Naive thymus-derived CD8-positive, alpha-beta T cell (primary cell): ENCODE results near the gene DLX1. TPM values are rescaled to one million over a fixed set of nuclear protein-coding genes. Genes with fewer than 3 reads are reported as not detected.
A peak's percentile ranks its signal among the peaks of the same experiment; 100 is the strongest.
"Not testable (repeated sequence)": the region's sequence is repeated elsewhere in the genome, so short reads cannot be mapped to it uniquely, and the experiment has no call there.

Experiments used
- ATAC-seq, 2 donors: fragments of 150-1000 bp; cut with Tn5 transposase in 1 of 2; sonication (Bioruptor Pico), chemical (Tn5 transposase) in 1 of 2; 1 replicate in 1 of 2; 2 replicates in 1 of 2; pipeline ENCODE4 v1.10.0; 2021; ENCODE audit warnings: mild to moderate bottlenecking in 2 of 2, moderate library complexity in 2 of 2
- POLR2A ChIA-PET: fragments of 350-600 bp; sonication (Branson Sonifier 250); formaldehyde crosslinking; loops from one replicate; lab custom pipeline; 2021; ENCODE audit warnings: antibody characterized with exemption; lab: Charles Lee
- DNase-seq, 10 donors: peaks; one replicate each; pipeline versions ENCODE4 v3.0.0 to v3.0.0-alpha.2; 2020 to 2022
- H3K27ac Mint-ChIP-seq, 10 donors: one replicate each; pipeline ENCODE4 v1.8.0; 2020 to 2022; ENCODE audit warnings: mild to moderate bottlenecking in 10 of 10, mixed read lengths in 10 of 10, moderate library complexity in 4 of 10, inconsistent platforms in 1 of 10
- H3K27me3 Mint-ChIP-seq, 5 donors: one replicate each; pipeline ENCODE4 v1.8.0; 2021 to 2022; ENCODE audit warnings: mixed read lengths in 5 of 5
- H3K36me3 Mint-ChIP-seq, 3 donors: one replicate each; pipeline ENCODE4 v1.8.0; 2020 to 2022; ENCODE audit warnings: mixed read lengths in 3 of 3, mild to moderate bottlenecking in 2 of 3, inconsistent platforms in 1 of 3
- H3K4me1 Mint-ChIP-seq, 4 donors: one replicate each; pipeline ENCODE4 v1.8.0; 2021 to 2022; ENCODE audit warnings: mixed read lengths in 4 of 4
- H3K4me3 Mint-ChIP-seq, 10 donors: one replicate each; pipeline ENCODE4 v1.8.0; 2020 to 2022; ENCODE audit warnings: mild to moderate bottlenecking in 10 of 10, mixed read lengths in 10 of 10, moderate library complexity in 6 of 10, inconsistent platforms in 1 of 10
- H3K9me3 Mint-ChIP-seq, 9 donors: one replicate each; pipeline ENCODE4 v1.8.0; 2020 to 2022; ENCODE audit warnings: mixed read lengths in 9 of 9, mild to moderate bottlenecking in 3 of 9, inconsistent platforms in 1 of 9, moderate library complexity in 1 of 9
- polyA plus RNA-seq, 3 donors: library from polyadenylated mRNA; unstranded; fragments of 300-500 nt; fragmentation: Illumina TruSeq; gene quantifications; one replicate each; pipeline ENCODE4 v1.2.3, GENCODE V29; 2021
- total RNA-seq, 8 experiments: library from RNA in 2 of 8; stranded (reverse) in 2 of 8; gene quantifications; one replicate each; pipeline ENCODE4 v1.2.3 and lab custom pipeline; 2021 to 2026

The DLX1 gene
- total and polyA plus RNA-seq, 5 experiments from 2014 or later: not detected

DNA sequence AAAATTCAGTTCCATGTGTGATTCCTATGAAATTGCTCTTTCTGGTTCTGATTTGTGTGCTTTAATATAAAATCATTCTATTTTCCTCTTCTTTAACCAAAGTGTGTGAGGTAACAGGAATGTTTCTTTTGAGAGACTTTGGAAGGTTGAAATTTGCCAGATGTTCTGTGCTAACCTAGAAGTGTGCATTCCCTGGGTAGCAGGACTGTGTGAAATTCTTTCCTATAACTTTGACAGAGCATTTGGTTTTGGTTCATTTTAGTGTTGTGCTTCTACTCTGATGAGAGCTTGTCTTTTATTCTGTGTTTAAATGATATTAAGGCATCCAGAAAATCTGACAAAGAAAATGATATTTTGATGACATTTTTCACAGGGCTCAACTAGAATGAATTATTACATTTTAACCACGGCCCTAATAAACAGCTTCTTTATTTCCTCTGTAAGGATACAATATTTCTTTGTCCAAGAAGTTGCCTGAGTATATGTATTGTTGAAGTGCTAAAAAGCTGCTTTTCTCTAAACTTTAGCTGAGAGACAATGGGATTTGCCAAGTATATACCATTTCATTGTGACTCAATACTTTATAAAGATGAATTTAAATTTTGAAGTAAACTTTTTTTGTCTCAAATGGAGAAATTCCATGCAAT, 34.7 kb upstream of the DLX1 start:
- Mint-ChIP-seq H3K36me3 (no peaks in the 10 kb centered on the region), H3K27ac (no peak overlapping the region), H3K9me3 (no peaks in the 10 kb centered on the region), H3K27me3 (no peaks in the 10 kb centered on the region), H3K4me3 (no peak overlapping the region), H3K4me1 (peaks cover 2 to 5% (median 4%) of the 10 kb centered on the region in 4 donors)
- ATAC-seq (no peak), DNase-seq (no peak)
- POLR2A ChIA-PET: no interaction called here

DNA sequence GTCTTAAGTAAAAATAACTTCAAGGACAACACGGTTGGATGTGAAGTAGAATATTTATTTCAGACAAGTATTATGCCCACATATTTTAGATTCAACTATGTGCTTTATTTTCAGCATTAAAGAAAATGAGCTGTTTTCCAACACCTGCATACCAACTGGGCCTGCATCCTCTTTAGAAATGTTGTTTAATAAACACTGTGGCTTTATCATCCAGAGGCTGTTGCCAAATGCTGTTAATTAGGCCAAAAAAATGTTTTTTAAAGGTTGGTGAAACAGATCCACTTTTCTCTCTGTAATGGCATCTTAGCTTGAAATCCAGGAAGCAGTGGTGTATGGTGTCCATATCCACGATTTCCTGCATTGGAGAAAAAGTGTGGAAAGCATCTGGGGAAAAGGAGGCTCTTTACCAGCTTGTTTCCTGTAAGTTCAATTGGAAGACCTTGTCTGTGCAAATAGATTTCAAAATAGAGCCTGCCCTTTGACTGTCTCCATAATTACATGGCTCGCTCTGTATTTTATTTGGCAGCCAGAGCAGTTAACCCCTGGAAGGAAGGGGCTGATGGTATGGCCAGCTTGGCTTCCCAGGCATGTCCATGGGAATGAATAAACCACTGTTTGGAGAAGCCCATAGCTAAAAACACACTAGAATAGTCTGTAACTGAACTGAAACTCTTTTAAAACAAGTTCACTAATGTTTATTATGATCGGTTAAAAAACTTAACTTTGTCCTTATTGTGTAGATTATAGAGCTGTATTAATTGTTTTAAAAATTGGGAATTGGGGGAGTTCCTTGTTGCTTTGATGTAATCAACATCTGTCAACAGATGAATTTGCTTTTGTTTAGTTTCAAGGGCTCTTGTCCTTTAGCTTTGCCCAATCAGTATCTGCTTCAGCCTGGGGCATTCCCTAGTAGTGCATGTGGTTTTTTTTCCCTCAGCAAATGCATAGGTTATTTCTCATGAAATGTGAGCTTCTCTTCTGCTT, 33.0 kb upstream of the DLX1 start:
- H3K36me3 Mint-ChIP-seq: no peaks in the 10 kb centered on the region
- no peak overlapping the region for H3K4me3 Mint-ChIP-seq
- no peaks in the 10 kb centered on the region for H3K9me3 Mint-ChIP-seq
- no peak overlapping the region for H3K27ac Mint-ChIP-seq
- DNase-seq (no peak), ATAC-seq (no peak)
- H3K27me3 Mint-ChIP-seq: no peaks in the 10 kb centered on the region
- H3K4me1 Mint-ChIP-seq: no peaks in the 10 kb centered on the region
- POLR2A ChIA-PET: no interaction called here

DNA sequence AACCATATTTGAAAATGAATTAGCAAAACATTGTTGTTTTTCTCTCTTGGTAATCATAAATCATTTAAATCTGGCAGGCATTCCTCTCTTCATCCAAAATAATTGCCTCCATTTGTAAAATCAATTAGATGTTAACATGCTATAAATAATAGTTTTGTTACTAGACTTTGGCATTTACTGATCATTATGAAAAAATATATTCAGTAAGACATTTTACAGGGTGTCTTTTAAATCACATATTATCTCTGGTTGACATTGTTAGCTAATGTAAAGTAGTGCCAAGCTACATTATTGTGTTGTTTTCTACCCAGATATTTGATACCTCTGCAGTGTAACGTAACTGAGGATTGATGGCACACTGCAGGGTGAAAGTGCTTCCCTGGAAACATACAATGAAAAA, 31.8 kb upstream of the DLX1 start:
- Mint-ChIP-seq H3K4me3 (no peak overlapping the region), H3K27me3 (no peaks in the 10 kb centered on the region), H3K36me3 (peaks cover 0 to 1% (median 0%) of the 10 kb centered on the region in 3 donors), H3K27ac (no peak overlapping the region), H3K4me1 (no peaks in the 10 kb centered on the region), H3K9me3 (no peaks in the 10 kb centered on the region)
- DNase-seq: no peak
- no peak for ATAC-seq
- POLR2A ChIA-PET: no interaction called here

DNA sequence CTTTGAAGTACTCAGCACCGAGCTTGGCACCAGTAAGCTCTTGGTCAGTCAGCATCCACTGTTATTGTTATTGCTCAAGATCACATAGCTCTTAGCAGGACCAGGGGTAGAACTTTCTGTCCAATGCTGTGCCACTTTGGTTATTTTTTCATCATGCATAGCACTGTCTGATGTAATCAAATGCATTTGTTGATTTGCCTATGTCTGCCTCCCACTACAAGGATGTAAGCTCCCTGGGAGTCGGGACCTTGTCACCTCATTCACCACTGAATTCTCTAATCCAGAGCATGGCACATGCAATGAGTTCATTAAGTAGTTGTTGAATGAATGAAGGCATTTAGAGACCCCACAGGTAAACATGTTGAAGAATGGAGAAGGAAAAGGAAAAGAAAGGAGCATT, 29.0 kb upstream of the DLX1 start:
- H3K27me3 Mint-ChIP-seq: no peaks in the 10 kb centered on the region
- H3K4me1 Mint-ChIP-seq: no peaks in the 10 kb centered on the region
- ATAC-seq: no peak
- peaks cover 0 to 6% (median under 1%) of the 10 kb centered on the region in 3 donors for H3K36me3 Mint-ChIP-seq
- no peak overlapping the region for H3K4me3 Mint-ChIP-seq
- DNase-seq: no peak
- no peaks in the 10 kb centered on the region for H3K9me3 Mint-ChIP-seq
- POLR2A ChIA-PET: no interaction called here
- no peak overlapping the region for H3K27ac Mint-ChIP-seq

DNA sequence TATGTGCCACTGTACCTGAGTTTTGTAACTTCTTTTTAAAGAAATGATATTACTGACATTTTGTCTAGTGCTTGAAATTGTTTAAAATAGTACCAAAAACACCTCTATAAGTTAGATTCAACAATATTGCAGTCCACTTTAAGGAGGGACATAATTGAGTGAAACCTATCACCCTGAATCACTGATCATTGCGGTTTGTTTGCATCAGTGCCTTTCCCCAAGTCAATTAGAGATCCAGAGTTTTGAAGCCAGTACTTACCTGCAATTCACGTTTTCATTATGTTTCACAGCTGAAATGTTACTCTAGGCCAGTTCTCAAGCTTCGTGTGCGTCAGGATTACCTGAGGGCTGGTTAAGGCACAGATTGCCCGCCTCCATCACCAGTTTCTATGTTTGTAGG, 26.6 kb upstream of the DLX1 start:
- no peak overlapping the region for H3K27ac Mint-ChIP-seq
- H3K4me1 Mint-ChIP-seq: no peaks in the 10 kb centered on the region
- DNase-seq (no peak), ATAC-seq (no peak)
- H3K36me3 Mint-ChIP-seq: peaks cover 7 to 21% (median 18%) of the 10 kb centered on the region in 3 donors
- H3K27me3 Mint-ChIP-seq: no peaks in the 10 kb centered on the region
- POLR2A ChIA-PET: no interaction called here
- H3K9me3 Mint-ChIP-seq: no peaks in the 10 kb centered on the region
- no peak overlapping the region for H3K4me3 Mint-ChIP-seq

DNA sequence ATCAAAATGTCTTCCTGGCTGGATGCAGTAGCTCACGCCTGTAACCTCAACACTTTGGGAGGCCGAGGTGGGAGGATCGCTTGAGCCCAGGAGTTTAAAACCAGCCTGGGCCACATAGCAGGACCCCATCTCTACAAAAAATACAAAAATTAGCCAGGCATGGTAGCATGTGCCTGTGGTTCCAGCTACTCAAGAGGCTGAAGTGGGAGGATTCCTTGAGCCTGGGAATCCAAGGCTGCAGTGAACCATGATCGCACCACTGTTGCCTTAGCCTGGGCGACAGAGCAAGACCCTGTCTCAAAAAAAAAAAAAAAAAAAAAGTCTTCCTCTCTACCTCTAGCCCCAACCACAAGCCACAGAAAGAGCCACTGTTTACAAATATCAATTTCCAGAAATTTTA, 25.2 kb upstream of the DLX1 start:
- H3K4me1 Mint-ChIP-seq, DNase-seq, H3K27ac Mint-ChIP-seq, H3K27me3 Mint-ChIP-seq, ATAC-seq, H3K4me3 Mint-ChIP-seq, POLR2A ChIA-PET, H3K9me3 Mint-ChIP-seq: not testable (repeated sequence)
- peaks cover 7 to 28% (median 23%) of the 10 kb centered on the region in 3 donors for H3K36me3 Mint-ChIP-seq

DNA sequence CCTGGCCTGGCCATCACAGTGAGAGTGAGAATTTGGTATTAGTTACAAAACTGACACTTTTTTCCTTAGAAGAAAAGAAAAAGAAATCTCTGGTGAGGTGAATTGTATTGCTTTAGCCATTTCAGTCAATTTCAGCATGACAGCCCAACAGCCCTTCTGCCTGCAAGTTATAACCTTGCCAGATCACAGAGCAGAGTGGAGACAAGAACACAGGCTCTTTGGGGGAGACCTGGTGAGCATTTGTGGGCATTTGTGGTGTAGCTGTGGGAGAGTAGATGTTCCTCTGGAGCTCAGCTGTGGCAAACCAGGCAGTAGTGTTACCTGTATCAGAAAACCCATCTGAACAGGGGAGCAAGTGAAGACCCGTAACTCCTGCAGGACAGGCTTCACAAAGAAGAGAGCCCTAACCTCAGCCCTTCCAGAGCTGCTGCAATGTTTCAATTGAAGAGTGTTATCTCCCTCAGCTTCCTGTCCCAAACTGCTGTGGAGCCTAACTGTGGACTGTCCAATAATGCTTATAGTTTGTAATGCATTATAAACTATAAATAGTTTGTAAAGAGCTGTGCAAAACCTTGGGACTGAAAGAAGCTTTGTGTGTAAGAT, 22.8 kb upstream of the DLX1 start:
- no peak for DNase-seq
- no peak overlapping the region for H3K27ac Mint-ChIP-seq
- ATAC-seq: no peak
- H3K4me1 Mint-ChIP-seq: no peaks in the 10 kb centered on the region
- H3K9me3 Mint-ChIP-seq: no peaks in the 10 kb centered on the region
- no peak overlapping the region for H3K4me3 Mint-ChIP-seq
- H3K36me3 Mint-ChIP-seq: peaks cover 15 to 45% (median 41%) of the 10 kb centered on the region in 3 donors
- POLR2A ChIA-PET: no interaction called here
- peaks cover 0 to under 1% (median 0%) of the 10 kb centered on the region in 5 donors for H3K27me3 Mint-ChIP-seq

DNA sequence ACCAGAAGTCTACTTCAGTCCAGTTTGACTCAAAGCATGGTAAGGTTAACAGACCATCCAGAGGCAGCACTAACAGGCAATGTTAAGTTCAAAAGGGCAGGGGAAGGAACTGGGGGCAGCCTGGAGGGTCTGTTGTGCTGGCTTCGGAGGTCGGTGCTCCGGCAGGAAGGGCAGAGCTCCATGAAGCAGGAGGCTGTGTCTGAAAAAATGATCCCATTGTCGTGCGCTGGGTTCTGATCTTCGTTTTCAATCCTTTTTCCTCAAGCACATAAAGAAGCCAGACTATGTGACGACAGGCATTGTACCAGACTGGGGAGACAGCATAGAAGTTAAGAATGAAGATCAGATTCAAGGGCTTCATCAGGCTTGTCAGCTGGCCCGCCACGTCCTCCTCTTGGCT, 21.9 kb upstream of the DLX1 start:
- no peak for DNase-seq
- H3K27me3 Mint-ChIP-seq: peaks cover 0 to 2% (median 0%) of the 10 kb centered on the region in 5 donors
- no peak for ATAC-seq
- H3K36me3 Mint-ChIP-seq: peaks cover 15 to 49% (median 42%) of the 10 kb centered on the region in 3 donors
- H3K4me1 Mint-ChIP-seq: no peaks in the 10 kb centered on the region
- POLR2A ChIA-PET: no interaction called here
- H3K4me3 Mint-ChIP-seq: no peak overlapping the region
- H3K27ac Mint-ChIP-seq: no peak overlapping the region
- no peaks in the 10 kb centered on the region for H3K9me3 Mint-ChIP-seq

DNA sequence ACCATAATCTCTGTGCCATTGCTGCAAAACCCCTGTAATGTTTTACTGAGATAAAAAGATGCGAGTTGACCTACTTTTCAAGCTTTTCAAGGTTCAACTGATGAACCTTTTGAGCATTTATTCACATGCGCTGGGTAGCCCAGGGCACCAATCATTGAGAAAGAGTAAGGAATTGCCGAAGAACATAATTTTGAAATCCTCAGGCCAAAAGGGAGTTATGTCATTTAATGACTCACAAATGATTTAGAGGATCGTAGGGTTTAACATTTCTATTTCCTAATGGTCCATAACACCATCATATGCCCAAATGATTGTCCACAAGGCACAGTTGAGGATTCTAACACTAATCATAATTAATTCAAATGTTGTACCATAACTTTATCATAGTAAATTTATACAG, 20.2 kb upstream of the DLX1 start:
- no peak for ATAC-seq
- no peak overlapping the region for H3K4me3 Mint-ChIP-seq
- POLR2A ChIA-PET: no interaction called here

DNA sequence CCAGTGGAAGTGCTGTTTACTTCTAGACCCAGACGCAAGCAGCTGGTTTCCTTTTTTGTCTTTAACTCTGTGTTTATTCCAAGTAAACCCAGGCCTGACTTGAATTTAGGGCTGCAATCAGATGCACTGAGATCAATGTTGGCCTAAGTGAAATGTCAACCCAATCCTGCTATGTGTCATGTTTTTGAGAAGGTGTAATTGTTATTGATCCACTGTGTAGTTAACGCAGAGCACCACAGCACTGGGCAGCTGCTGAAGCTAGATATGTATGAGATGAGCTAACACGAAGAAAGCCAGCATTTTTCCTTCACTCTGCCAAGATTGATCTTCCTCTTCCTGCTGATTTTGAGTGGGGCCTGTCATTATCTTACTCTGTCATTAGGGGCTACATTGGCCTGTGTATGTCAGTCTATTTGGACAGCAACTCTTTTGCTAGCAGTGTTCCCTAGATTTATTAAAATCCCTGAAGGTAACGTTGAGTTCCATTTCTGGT, 18.9 kb upstream of the DLX1 start:
- ATAC-seq (no peak), DNase-seq (no peak)
- H3K36me3 Mint-ChIP-seq: peaks cover 20 to 59% (median 52%) of the 10 kb centered on the region in 3 donors
- no peak overlapping the region for H3K4me3 Mint-ChIP-seq
- no peak overlapping the region for H3K27ac Mint-ChIP-seq
- no peaks in the 10 kb centered on the region for H3K9me3 Mint-ChIP-seq
- POLR2A ChIA-PET: no interaction called here
- H3K4me1 Mint-ChIP-seq: no peaks in the 10 kb centered on the region
- peaks cover 0 to 5% (median 3%) of the 10 kb centered on the region in 5 donors for H3K27me3 Mint-ChIP-seq

More for the DNA sequence above, 20.2 kb upstream of the DLX1 start:
- Mint-ChIP-seq H3K36me3 (peaks cover 15 to 55% (median 45%) of the 10 kb centered on the region in 3 donors), H3K4me1 (no peaks in the 10 kb centered on the region), H3K27ac (no peak overlapping the region), H3K27me3 (peaks cover 0 to 5% (median 3%) of the 10 kb centered on the region in 5 donors), H3K9me3 (no peaks in the 10 kb centered on the region)
- no peak for DNase-seq

DNA sequence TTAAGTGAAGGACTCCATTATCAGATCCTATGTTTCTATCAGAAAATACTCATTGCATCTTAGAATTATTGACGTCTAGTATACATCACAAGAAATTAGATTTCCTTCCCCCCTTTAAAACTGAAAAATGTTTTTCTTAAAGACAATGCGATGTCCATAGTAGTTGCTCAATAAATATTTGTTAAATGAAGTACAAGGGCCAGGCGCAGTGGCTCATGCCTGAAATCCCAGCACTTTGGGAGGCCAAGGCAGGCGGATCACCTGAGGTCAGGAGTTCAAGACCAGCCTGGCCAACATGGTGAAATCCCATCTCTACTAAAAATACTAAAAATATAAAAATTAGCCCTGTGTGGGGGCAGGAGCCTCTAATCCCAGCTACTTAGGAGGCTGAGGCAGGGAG, 17.4 kb upstream of the DLX1 start:
- POLR2A ChIA-PET, H3K9me3 Mint-ChIP-seq, H3K4me3 Mint-ChIP-seq, ATAC-seq, H3K4me1 Mint-ChIP-seq, H3K27ac Mint-ChIP-seq, DNase-seq, H3K27me3 Mint-ChIP-seq: not testable (repeated sequence)
- H3K36me3 Mint-ChIP-seq: peaks cover 30 to 62% (median 56%) of the 10 kb centered on the region in 3 donors

DNA sequence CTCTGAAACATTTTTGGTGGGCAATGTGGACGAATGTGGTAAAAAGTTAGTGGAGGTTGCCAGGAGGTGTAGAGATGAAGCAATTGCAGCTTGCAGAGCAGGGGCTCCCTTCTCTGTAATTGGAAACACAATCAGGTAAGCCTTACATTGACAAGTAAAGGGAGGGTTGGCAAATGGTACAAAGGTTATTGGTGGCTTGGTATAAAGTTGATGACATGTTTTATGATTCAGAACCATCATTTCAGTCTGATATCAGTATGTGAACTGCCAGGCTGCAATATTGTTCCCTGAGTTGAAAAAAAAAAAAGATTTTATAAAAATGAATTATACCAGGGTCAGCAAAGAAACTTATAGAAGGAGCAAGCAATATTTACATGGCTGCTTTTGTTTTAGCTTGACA, 14.4 kb upstream of the DLX1 start:
- H3K27ac Mint-ChIP-seq: no peak overlapping the region
- POLR2A ChIA-PET: no interaction called here
- peaks cover 7 to 19% (median 17%) of the 10 kb centered on the region in 5 donors for H3K27me3 Mint-ChIP-seq
- no peaks in the 10 kb centered on the region for H3K4me1 Mint-ChIP-seq
- DNase-seq: no peak
- H3K9me3 Mint-ChIP-seq: no peaks in the 10 kb centered on the region
- H3K4me3 Mint-ChIP-seq: no peak overlapping the region
- peaks cover 29 to 52% (median 47%) of the 10 kb centered on the region in 3 donors for H3K36me3 Mint-ChIP-seq
- ATAC-seq: no peak

DNA sequence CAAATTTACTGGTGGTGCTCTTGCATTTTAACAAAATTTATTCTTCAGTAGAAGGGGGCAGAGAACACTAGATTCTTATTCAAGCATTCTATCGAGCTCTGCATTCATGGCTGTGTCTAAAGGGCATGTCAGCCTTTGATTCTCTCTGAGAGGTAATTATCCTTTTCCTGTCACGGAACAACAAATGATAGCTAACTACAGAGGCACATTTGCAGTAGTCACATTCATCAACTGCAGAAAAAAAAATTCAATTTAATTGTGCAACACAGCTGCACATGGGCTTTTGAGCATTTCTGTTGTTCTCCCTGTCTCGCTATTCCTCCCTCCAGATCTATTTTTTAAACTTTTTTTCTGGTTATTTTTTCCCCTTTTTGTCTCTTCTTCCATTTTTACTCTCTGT, 13.0 kb upstream of the DLX1 start:
- POLR2A ChIA-PET: no interaction called here
- Mint-ChIP-seq H3K4me3 (no peak overlapping the region), H3K27ac (peak overlapping the region in 1 of 10 donors; percentile 3), H3K27me3 (peaks cover 8 to 24% (median 17%) of the 10 kb centered on the region in 5 donors), H3K36me3 (peaks cover 22 to 43% (median 40%) of the 10 kb centered on the region in 3 donors), H3K4me1 (no peaks in the 10 kb centered on the region), H3K9me3 (no peaks in the 10 kb centered on the region)
- ATAC-seq (no peak), DNase-seq (no peak)
